Upper lobe of left lung (tissue), 6 donors: Measurements from ENCODE around the gene SLC9A4. TPM values are rescaled to one million over a fixed set of nuclear protein-coding genes. Genes with fewer than 3 reads are reported as not detected.

ENCODE experiments used
- ATAC-seq, 2 donors: fragments of 200-7000 bp; cut with Tn5 transposase; one replicate each; pipeline ENCODE4 v1.9.1; 2022; ENCODE audit warnings: mild to moderate bottlenecking in 2 of 2, moderate library complexity in 2 of 2; ENCODE audit not compliant: low FRiP score in 2 of 2
- DNase-seq, 2 donors: peaks; one replicate each; pipeline ENCODE4 v3.0.0-alpha.2; 2019 to 2020
- H3K27ac ChIP-seq, 4 donors: fragments of 200-600 bp; sonication (generic); one replicate each; pipeline ENCODE4 v1.5.1; 2016 to 2019
- H3K27me3 ChIP-seq, 4 donors: fragments of 200-600 bp; sonication (generic); one replicate each; pipeline ENCODE4 v1.5.1; 2017 to 2019
- H3K36me3 ChIP-seq, 4 donors: fragments of 200-600 bp; sonication (generic); one replicate each; pipeline ENCODE4 v1.5.1; 2016 to 2019
- H3K4me1 ChIP-seq, 4 donors: fragments of 200-600 bp; sonication (generic); one replicate each; pipeline ENCODE4 v1.5.1; 2018 to 2019
- H3K4me3 ChIP-seq, 4 donors: fragments of 200-600 bp; sonication (generic); one replicate each; pipeline ENCODE4 v1.5.1; 2017 to 2019; ENCODE audit warnings: mild to moderate bottlenecking in 2 of 4, moderate library complexity in 1 of 4
- H3K9me3 ChIP-seq, 4 donors: fragments of 200-600 bp; sonication (generic); one replicate each; pipeline ENCODE4 v1.5.1; 2018 to 2019
- CTCF ChIP-seq, 6 experiments: fragments of 450-650 bp in 4 of 6; fragments of 200-600 bp in 2 of 6; sonication (generic) in 2 of 6; IDR thresholded peaks; one replicate each; pipeline ENCODE4 v1.5.1; 2016 to 2019; ENCODE audit warnings: antibody characterized with exemption in 6 of 6
- EP300 ChIP-seq, 4 donors: sonication (generic); formaldehyde crosslinking; IDR thresholded peaks; one replicate each; pipeline ENCODE4 v1.5.1; 2017; ENCODE audit warnings: antibody characterized with exemption in 4 of 4, control low read depth in 2 of 4
- POLR2A ChIP-seq, 4 donors: fragments of 450-650 bp; IDR thresholded peaks; one replicate each; pipeline ENCODE4 v1.5.1; 2016 to 2017; ENCODE audit warnings: antibody characterized with exemption in 4 of 4, mild to moderate bottlenecking in 2 of 4
- POLR2AphosphoS5 ChIP-seq, 2 donors: sonication (generic); formaldehyde crosslinking; IDR thresholded peaks; one replicate each; pipeline ENCODE4 v1.5.1; 2017; ENCODE audit warnings: antibody characterized with exemption in 2 of 2
- WGBS, 2 donors: methylation state at CpG; one replicate each; pipeline ENCODE4 v1.1.5; 2017 to 2018; 5-methylcytosine and 5-hydroxymethylcytosine counted together
- total RNA-seq, 6 donors: library from RNA; depleted of rRNA in 4 of 6; stranded (reverse); fragments of >200 nt in 4 of 6; gene quantifications; one replicate each; pipeline versions ENCODE4 v1.1.0 to v1.2.1, GENCODE V29; 2016 to 2021
- donor health status: DM: no; HTN: no; CAD: no; lungs with moderate emphysema.
- donor health status: DM: no; HTN: yes; CAD: no; lungs with severe emphysema.

The SLC9A4 gene
- total RNA-seq, 6 donors from 2014 or later, result not detected

DNA sequence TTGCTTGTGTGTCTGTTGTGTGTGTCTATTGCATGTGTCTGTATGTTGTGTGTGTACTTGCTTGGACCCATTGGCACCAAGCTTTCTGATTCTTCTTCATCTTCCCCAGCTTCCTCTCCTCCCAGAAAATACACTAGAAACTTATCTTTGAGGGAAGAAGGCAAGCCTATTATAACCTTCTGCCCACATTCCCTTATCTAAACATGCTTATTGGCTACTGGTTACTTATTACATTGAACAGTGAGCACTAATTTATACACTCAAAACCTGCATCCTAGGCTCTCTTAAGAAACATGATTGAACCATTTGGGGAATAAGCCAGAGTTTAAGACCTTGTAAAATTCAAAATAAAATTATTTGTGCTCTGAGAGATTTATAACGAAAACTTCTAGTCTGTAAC lies 26.5 kb downstream of the SLC9A4 start:
- Histone ChIP-seq H3K36me3 (no peaks in the 10 kb centered on the region), H3K27ac (no peak overlapping the region), H3K4me1 (no peaks in the 10 kb centered on the region), H3K9me3 (no peaks in the 10 kb centered on the region), H3K4me3 (no peak overlapping the region), H3K27me3 (no peaks in the 10 kb centered on the region)
- no peak for TF ChIP-seq POLR2AphosphoS5 (IDR thresholded peaks at IDR 0.05)
- TF ChIP-seq CTCF (IDR thresholded peaks at IDR 0.05), result no peak
- no peak for TF ChIP-seq POLR2A (IDR thresholded peaks at IDR 0.05)
- TF ChIP-seq EP300 (IDR thresholded peaks at IDR 0.05), result no peak
- ATAC-seq (no peak), DNase-seq (no peak)
- WGBS, 2 donors, result 96 to 97% methylated on average over 1 of the region's 1 CpG

- TF ChIP-seq EP300 (IDR thresholded peaks at IDR 0.05) (no peak), POLR2A (IDR thresholded peaks at IDR 0.05) (no peak), POLR2AphosphoS5 (IDR thresholded peaks at IDR 0.05) (no peak), CTCF (IDR thresholded peaks at IDR 0.05) (no peak)
These were observed 29.6 kb downstream of the SLC9A4 start for GRCh38 chr2:102502576-102502975.

DNA sequence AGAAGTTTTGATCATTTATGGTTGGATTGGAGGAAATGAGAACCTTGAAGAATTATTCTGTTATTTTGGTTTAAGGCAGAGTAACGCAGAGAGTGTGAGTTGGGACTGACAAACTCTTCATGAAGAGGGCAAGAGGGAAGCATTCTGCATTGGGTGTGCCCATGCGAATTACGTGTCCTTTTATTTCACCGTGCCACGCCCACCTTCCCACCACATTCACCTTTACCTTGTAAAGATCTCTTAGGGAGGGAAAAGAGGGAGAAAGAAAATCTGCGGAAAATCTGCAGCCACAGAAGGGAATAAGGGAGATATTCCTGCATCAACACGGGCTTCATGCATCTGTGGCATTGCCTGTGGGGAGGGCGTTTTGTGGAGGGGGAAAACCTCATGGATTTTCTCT lies 31.8 kb downstream of the SLC9A4 start:
- H3K9me3 ChIP-seq, result no peaks in the 10 kb centered on the region
- H3K27me3 ChIP-seq, result no peaks in the 10 kb centered on the region
- ATAC-seq, result no peak
- no peak for TF ChIP-seq POLR2A (IDR thresholded peaks at IDR 0.05)
- TF ChIP-seq EP300 (IDR thresholded peaks at IDR 0.05), result no peak
- TF ChIP-seq CTCF (IDR thresholded peaks at IDR 0.05), result no peak
- no peak for TF ChIP-seq POLR2AphosphoS5 (IDR thresholded peaks at IDR 0.05)
- WGBS, 2 donors, result 74 to 76% methylated on average over 8 of the region's 8 CpGs
- no peaks in the 10 kb centered on the region for H3K4me1 ChIP-seq
- no peaks in the 10 kb centered on the region for H3K36me3 ChIP-seq
- no peak for DNase-seq
- H3K4me3 ChIP-seq, result no peak overlapping the region
- no peak overlapping the region for H3K27ac ChIP-seq

More at GRCh38 chr2:102502576-102502975, 29.6 kb downstream of the SLC9A4 start:
- WGBS, 2 donors, result 87 to 89% methylated on average over 7 to 8 of the region's 8 CpGs
- no peak for ATAC-seq
- Histone ChIP-seq H3K27me3 (no peaks in the 10 kb centered on the region), H3K4me3 (no peak overlapping the region), H3K36me3 (no peaks in the 10 kb centered on the region), H3K4me1 (no peaks in the 10 kb centered on the region), H3K27ac (no peak overlapping the region), H3K9me3 (no peaks in the 10 kb centered on the region)
- DNase-seq, result peak in 1 of 2 donors; percentile 46

DNA sequence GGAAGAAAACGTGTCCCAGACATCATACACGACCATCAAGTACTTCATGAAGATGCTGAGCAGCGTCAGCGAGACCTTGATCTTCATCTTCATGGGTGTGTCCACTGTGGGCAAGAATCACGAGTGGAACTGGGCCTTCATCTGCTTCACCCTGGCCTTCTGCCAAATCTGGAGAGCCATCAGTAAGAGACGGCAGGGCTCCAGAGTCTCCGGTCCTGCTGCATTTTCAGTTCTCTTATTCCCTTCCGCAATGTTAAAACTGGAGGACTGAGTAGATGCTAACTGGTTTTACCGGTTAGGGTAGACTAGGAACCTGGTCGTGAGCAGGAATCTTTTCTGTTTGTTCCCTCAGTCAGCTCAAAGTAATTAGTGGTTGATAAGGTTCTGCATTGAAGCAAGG lies 32.3 kb downstream of the SLC9A4 start:
- no peak for ATAC-seq
- H3K27me3 ChIP-seq, result no peaks in the 10 kb centered on the region
- H3K4me3 ChIP-seq, result no peak overlapping the region
- H3K9me3 ChIP-seq, result no peaks in the 10 kb centered on the region
- H3K27ac ChIP-seq, result no peak overlapping the region
- H3K4me1 ChIP-seq, result no peaks in the 10 kb centered on the region
- WGBS, 2 donors, result 42 to 58% methylated on average over 10 of the region's 10 CpGs
- peak in 1 of 2 donors; percentile 32 for DNase-seq
- no peaks in the 10 kb centered on the region for H3K36me3 ChIP-seq
- no peak for TF ChIP-seq EP300 (IDR thresholded peaks at IDR 0.05)
- no peak for TF ChIP-seq CTCF (IDR thresholded peaks at IDR 0.05)
- no peak for TF ChIP-seq POLR2AphosphoS5 (IDR thresholded peaks at IDR 0.05)
- no peak for TF ChIP-seq POLR2A (IDR thresholded peaks at IDR 0.05)

- Histone ChIP-seq H3K9me3 (no peaks in the 10 kb centered on the region), H3K27me3 (no peaks in the 10 kb centered on the region), H3K27ac (no peak overlapping the region), H3K4me1 (no peaks in the 10 kb centered on the region), H3K4me3 (no peak overlapping the region), H3K36me3 (no peaks in the 10 kb centered on the region)
- no peak for DNase-seq
- ATAC-seq, result no peak
- TF ChIP-seq CTCF (IDR thresholded peaks at IDR 0.05) (no peak), EP300 (IDR thresholded peaks at IDR 0.05) (no peak), POLR2AphosphoS5 (IDR thresholded peaks at IDR 0.05) (no peak), POLR2A (IDR thresholded peaks at IDR 0.05) (no peak)
- 91 to 92% methylated on average over 5 of the region's 5 CpGs for WGBS, 2 donors
These were observed 33.7 kb downstream of the SLC9A4 start for GRCh38 chr2:102506743-102507142.
